Skeletal muscle satellite cell (primary cell): ENCODE measurements around the gene PKIG. TPM values are rescaled to one million over a fixed set of nuclear protein-coding genes. Genes with fewer than 3 reads are reported as not detected.

Source experiments
- H3K27me3 ChIP-seq: 2 replicates; pipeline ENCODE4 v1.7.0; 2013; ENCODE audit warnings: low read length; ENCODE audit not compliant: control insufficient read depth, insufficient read depth
- H3K36me3 ChIP-seq: 2 replicates; pipeline ENCODE4 v1.7.0; 2013; ENCODE audit warnings: mild to moderate bottlenecking, control low read depth, low read length; ENCODE audit not compliant: insufficient read depth
- H3K4me1 ChIP-seq: 2 replicates; pipeline ENCODE4 v1.7.0; 2013; ENCODE audit warnings: low read length; ENCODE audit not compliant: control insufficient read depth, insufficient read depth
- H3K4me2 ChIP-seq: 2 replicates; pipeline ENCODE4 v1.7.0; 2013; ENCODE audit warnings: mild to moderate bottlenecking, low read length
- H3K4me3 ChIP-seq: 2 replicates; pipeline ENCODE4 v1.7.0; 2013; ENCODE audit warnings: low read length
- H3K9ac ChIP-seq: 2 replicates; pipeline ENCODE4 v1.7.0; 2013; ENCODE audit warnings: mild to moderate bottlenecking, low read depth, low read length, moderate library complexity
- H3K9me3 ChIP-seq: replicated peaks from 2 replicates; pipeline ENCODE4 v1.7.0; 2013; ENCODE audit warnings: mild to moderate bottlenecking, control low read depth, low read length
- total RNA-seq: library from RNA; depleted of rRNA; stranded (reverse); fragments of >200 nt; gene quantifications from 2 replicates; pipeline ENCODE4 v1.2.3, GENCODE V29; 2012; rRNA removed

The PKIG gene
- total RNA-seq: 57.3 and 74.9 TPM in 2 replicates

DNA sequence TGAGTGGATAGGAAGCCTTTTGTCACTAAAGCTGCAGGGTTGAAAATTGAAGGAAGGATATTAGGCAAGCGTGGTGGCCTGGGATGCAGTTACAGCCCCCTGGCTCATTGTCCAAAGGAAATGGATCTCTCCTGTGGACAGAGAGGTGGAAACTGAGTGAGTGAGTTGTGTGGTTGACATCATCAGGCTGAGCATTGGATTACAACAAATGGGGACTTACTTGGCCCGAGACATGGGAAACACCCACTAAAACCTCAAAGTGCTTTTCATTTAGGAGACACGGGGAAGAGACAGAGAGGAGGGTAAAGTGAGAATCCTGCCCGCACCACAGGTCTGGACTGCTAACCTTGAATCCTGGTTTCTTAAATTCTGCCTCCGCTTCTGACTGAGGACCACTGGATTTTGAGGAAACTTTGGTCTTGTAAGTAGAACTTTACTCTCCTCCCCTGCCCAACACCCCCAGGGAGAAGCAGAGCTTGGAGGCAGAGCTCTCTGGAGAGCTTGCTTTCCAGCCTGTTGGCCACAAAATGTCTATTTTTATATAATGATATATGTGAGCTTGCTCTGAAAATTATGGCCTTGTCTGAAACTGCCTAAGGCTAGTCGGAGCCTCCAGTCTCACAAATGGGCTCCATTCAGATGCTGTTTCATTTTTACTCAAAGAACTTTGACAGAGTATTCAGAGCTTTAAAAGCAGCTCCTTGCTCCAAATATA lies at the start of gene PKIG:
Gene PKIG (plus strand): TSS at position 269 of the 715 bp plus-strand sequence. CDS start 31,978 bp downstream, outside the sequence.
- no peaks in the 10 kb centered on the region for H3K9me3 ChIP-seq
- H3K27me3 ChIP-seq: no peaks in the 10 kb centered on the region
- peak within 1 kb of the TSS; percentile 47 for H3K4me3 ChIP-seq
- peak within 1 kb of the TSS; percentile 56 for H3K9ac ChIP-seq
- H3K36me3 ChIP-seq: no peaks in the 10 kb centered on the region
- H3K4me1 ChIP-seq: peaks cover 39% of the 10 kb centered on the region
- H3K4me2 ChIP-seq: peak within 1 kb of the TSS; percentile 73

- no peak overlapping the region for H3K4me3 ChIP-seq
- H3K9ac ChIP-seq: peak overlapping the region; percentile 86
- peak overlapping the region; percentile 87 for H3K4me2 ChIP-seq
These were observed 49.4 kb upstream of the PKIG start for GRCh38 chr20:44532981-44533331.

GRCh38 chr20:44533928-44534327 lies 48.5 kb upstream of the PKIG start:
- Histone ChIP-seq H3K27me3 (no peaks in the 10 kb centered on the region), H3K36me3 (no peaks in the 10 kb centered on the region)

More at GRCh38 chr20:44532981-44533331, 49.4 kb upstream of the PKIG start:
- H3K9me3 ChIP-seq: no peaks in the 10 kb centered on the region
- H3K36me3 ChIP-seq: no peaks in the 10 kb centered on the region
- H3K4me1 ChIP-seq: peaks cover 15% of the 10 kb centered on the region
- no peaks in the 10 kb centered on the region for H3K27me3 ChIP-seq

DNA sequence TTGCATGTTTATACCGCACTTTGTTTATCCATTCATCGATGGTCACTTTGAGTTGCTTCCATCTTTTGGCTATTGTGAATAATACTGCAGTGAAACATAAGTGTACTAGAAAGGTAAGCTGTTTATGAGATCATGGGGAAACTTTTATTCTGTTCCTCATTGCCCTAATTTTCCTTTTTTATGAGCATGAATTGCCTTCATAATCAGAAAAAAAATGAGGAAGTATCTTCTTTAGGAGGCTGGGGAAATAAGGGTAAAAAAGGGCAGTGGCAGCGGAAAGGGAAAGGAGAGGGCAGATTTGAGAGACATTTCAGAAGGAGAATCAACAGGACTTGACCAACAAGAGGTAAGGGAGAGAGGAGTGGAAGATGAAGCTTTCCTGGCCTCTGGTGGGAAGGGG lies 46.2 kb upstream of the PKIG start:
- Histone ChIP-seq H3K9ac (no peak overlapping the region), H3K9me3 (no peaks in the 10 kb centered on the region), H3K36me3 (no peaks in the 10 kb centered on the region), H3K4me2 (no peak overlapping the region), H3K27me3 (no peaks in the 10 kb centered on the region), H3K4me3 (no peak overlapping the region), H3K4me1 (peaks cover 22% of the 10 kb centered on the region)

More at GRCh38 chr20:44533928-44534327, 48.5 kb upstream of the PKIG start:
- Histone ChIP-seq H3K9ac (no peak overlapping the region), H3K4me3 (no peak overlapping the region), H3K4me1 (peaks cover 15% of the 10 kb centered on the region), H3K9me3 (no peaks in the 10 kb centered on the region), H3K4me2 (no peak overlapping the region)

DNA sequence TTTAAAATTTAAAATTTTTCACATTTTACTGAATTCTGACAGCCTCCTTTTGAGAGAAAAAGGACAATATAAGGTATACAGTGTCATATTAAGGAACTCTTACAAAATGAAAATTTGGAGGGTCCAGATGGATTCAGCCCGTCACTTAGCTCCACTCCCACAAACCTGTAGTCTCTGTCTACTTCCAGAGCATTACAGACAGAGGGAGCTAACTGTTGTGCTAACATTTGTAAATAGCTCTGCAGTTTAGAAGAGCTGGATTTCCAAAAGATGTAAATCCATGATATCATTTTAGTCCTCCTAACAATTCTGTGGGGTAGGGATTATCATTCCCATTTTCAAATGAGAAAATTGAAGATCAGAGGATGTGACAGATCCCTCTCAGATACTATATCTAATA lies 44.4 kb upstream of the PKIG start:
- no peak overlapping the region for H3K4me3 ChIP-seq
- no peaks in the 10 kb centered on the region for H3K27me3 ChIP-seq
- H3K4me1 ChIP-seq: peaks cover 11% of the 10 kb centered on the region
- no peaks in the 10 kb centered on the region for H3K9me3 ChIP-seq
- H3K36me3 ChIP-seq: no peaks in the 10 kb centered on the region
- H3K9ac ChIP-seq: no peak overlapping the region
- H3K4me2 ChIP-seq: no peak overlapping the region

GRCh38 chr20:44540834-44541233 lies 41.5 kb upstream of the PKIG start:
- H3K4me2 ChIP-seq: no peak overlapping the region
- no peaks in the 10 kb centered on the region for H3K27me3 ChIP-seq
- peaks cover 9% of the 10 kb centered on the region for H3K4me1 ChIP-seq
- H3K9me3 ChIP-seq: no peaks in the 10 kb centered on the region
- H3K4me3 ChIP-seq: no peak overlapping the region
- no peaks in the 10 kb centered on the region for H3K36me3 ChIP-seq
- H3K9ac ChIP-seq: no peak overlapping the region

GRCh38 chr20:44541992-44542391 lies 40.4 kb upstream of the PKIG start:
- H3K4me2 ChIP-seq: no peak overlapping the region
- H3K9me3 ChIP-seq: no peaks in the 10 kb centered on the region
- H3K9ac ChIP-seq: no peak overlapping the region
- no peak overlapping the region for H3K4me3 ChIP-seq
- H3K36me3 ChIP-seq: no peaks in the 10 kb centered on the region
- peaks cover 9% of the 10 kb centered on the region for H3K4me1 ChIP-seq
- H3K27me3 ChIP-seq: no peaks in the 10 kb centered on the region

GRCh38 chr20:44542890-44543289 lies 39.5 kb upstream of the PKIG start:
- H3K27me3 ChIP-seq: no peaks in the 10 kb centered on the region

GRCh38 chr20:44543358-44543757 lies 39.0 kb upstream of the PKIG start:
- no peak overlapping the region for H3K9ac ChIP-seq
- H3K4me3 ChIP-seq: no peak overlapping the region
- no peaks in the 10 kb centered on the region for H3K27me3 ChIP-seq
- H3K4me2 ChIP-seq: no peak overlapping the region
- H3K9me3 ChIP-seq: no peaks in the 10 kb centered on the region
- H3K4me1 ChIP-seq: peaks cover 12% of the 10 kb centered on the region
- H3K36me3 ChIP-seq: no peaks in the 10 kb centered on the region

More at GRCh38 chr20:44542890-44543289, 39.5 kb upstream of the PKIG start:
- H3K9me3 ChIP-seq: no peaks in the 10 kb centered on the region
- H3K4me1 ChIP-seq: peaks cover 9% of the 10 kb centered on the region
- no peak overlapping the region for H3K4me2 ChIP-seq
- no peak overlapping the region for H3K4me3 ChIP-seq
- H3K36me3 ChIP-seq: no peaks in the 10 kb centered on the region
- no peak overlapping the region for H3K9ac ChIP-seq

- H3K27me3 ChIP-seq: no peaks in the 10 kb centered on the region
- no peak overlapping the region for H3K4me2 ChIP-seq
- H3K4me1 ChIP-seq: peaks cover 20% of the 10 kb centered on the region
- no peaks in the 10 kb centered on the region for H3K36me3 ChIP-seq
- no peaks in the 10 kb centered on the region for H3K9me3 ChIP-seq
- no peak overlapping the region for H3K9ac ChIP-seq
- no peak overlapping the region for H3K4me3 ChIP-seq
These were observed 38.1 kb upstream of the PKIG start for GRCh38 chr20:44544263-44544662.

DNA sequence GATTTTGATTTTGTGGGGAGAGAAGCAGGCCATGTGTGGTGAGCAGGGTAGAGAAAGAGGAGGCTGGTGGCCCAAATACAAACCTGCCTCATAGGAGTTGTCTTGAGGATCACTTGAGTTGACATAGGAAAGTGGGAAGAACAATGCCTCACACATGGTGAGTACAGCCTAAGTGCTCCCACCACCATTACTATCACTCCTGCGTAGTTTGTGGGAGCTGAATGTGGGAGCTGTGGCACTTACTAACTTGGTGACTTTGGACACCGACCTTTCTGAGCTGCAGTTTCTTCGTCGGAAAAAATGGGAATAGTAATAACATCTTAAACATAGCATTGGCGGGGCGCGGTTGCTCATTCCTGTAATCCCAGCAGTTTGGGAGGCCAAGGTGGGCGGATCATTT lies 35.0 kb upstream of the PKIG start:
- H3K27me3 ChIP-seq: no peaks in the 10 kb centered on the region
- H3K9me3 ChIP-seq: no peaks in the 10 kb centered on the region
- H3K9ac ChIP-seq: no peak overlapping the region
- H3K36me3 ChIP-seq: no peaks in the 10 kb centered on the region
- no peak overlapping the region for H3K4me2 ChIP-seq
- H3K4me1 ChIP-seq: peaks cover 16% of the 10 kb centered on the region
- no peak overlapping the region for H3K4me3 ChIP-seq

- Histone ChIP-seq H3K4me1 (peaks cover 30% of the 10 kb centered on the region), H3K4me2 (no peak overlapping the region), H3K9me3 (no peaks in the 10 kb centered on the region), H3K27me3 (no peaks in the 10 kb centered on the region), H3K36me3 (no peaks in the 10 kb centered on the region), H3K9ac (no peak overlapping the region), H3K4me3 (no peak overlapping the region)
These were observed 33.3 kb upstream of the PKIG start for GRCh38 chr20:44549123-44549522.
